Measurements from ENCODE around the gene ATP5F1A.

Gene ATP5F1A

DNA sequence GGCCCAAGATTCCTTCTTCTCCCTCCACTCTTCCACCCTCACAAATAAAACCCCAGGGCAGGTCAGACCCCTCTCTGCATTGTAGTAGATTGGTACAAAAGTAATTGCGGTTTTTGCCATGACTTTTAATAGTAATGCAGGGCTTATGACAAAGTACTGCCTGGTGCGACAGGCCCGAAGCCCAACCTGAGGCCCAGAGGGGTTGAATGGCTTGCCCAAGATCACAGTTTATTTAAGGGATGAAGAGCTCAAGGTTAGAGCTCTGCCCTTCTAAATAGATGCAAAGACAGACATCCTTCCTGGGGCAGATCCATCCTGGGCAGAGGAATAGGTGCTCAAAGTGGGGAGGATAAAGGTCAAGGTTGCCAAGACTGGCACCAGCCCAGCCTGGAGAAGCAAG lies 25.1 kb downstream of the ATP5F1A start:
- TF ChIP-seq, protein P1, sequence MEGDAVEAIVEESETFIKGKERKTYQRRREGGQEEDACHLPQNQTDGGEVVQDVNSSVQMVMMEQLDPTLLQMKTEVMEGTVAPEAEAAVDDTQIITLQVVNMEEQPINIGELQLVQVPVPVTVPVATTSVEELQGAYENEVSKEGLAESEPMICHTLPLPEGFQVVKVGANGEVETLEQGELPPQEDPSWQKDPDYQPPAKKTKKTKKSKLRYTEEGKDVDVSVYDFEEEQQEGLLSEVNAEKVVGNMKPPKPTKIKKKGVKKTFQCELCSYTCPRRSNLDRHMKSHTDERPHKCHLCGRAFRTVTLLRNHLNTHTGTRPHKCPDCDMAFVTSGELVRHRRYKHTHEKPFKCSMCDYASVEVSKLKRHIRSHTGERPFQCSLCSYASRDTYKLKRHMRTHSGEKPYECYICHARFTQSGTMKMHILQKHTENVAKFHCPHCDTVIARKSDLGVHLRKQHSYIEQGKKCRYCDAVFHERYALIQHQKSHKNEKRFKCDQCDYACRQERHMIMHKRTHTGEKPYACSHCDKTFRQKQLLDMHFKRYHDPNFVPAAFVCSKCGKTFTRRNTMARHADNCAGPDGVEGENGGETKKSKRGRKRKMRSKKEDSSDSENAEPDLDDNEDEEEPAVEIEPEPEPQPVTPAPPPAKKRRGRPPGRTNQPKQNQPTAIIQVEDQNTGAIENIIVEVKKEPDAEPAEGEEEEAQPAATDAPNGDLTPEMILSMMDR (IDR thresholded peaks at IDR 0.05; ENCODE audit: control insufficient read depth, extremely low read depth, insufficient read depth) = no peak
- H3K4me3 ChIP-seq (ENCODE audit: low read depth, low read length) = no peak overlapping the region
- DNase-seq (ENCODE audit: low read depth) = no peak

DNA sequence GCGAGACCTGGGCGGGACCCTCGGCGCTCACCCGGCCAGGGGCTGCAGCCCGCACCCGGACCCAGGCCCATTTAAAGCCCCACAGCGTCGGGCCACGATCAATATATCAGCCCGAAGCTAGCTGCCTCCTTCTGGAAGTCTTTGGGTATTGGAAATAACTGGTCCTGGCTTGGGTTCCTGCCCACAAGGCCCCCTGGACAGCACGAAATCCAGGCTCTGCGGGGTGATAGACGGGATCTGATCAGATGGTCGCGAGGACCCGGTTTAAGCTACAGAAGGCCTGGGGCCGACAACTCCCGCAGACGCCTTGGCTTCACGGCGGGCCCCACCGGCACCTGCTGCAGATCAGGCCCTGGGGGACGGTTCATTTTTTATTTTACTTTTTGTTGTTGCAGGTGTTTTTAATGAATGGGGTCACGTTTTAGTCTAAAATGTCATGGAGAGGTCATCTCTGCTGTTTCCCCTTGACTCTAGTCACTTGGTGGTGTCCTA lies 25.7 kb downstream of the ATP5F1A start:
- TF ChIP-seq, protein P1 (IDR thresholded peaks at IDR 0.05; ENCODE audit: control insufficient read depth, extremely low read depth, insufficient read depth) = no peak
- DNase-seq (ENCODE audit: low read depth) = no peak
- peak overlapping the region; percentile 49 for H3K4me3 ChIP-seq (ENCODE audit: low read depth, low read length)

DNA sequence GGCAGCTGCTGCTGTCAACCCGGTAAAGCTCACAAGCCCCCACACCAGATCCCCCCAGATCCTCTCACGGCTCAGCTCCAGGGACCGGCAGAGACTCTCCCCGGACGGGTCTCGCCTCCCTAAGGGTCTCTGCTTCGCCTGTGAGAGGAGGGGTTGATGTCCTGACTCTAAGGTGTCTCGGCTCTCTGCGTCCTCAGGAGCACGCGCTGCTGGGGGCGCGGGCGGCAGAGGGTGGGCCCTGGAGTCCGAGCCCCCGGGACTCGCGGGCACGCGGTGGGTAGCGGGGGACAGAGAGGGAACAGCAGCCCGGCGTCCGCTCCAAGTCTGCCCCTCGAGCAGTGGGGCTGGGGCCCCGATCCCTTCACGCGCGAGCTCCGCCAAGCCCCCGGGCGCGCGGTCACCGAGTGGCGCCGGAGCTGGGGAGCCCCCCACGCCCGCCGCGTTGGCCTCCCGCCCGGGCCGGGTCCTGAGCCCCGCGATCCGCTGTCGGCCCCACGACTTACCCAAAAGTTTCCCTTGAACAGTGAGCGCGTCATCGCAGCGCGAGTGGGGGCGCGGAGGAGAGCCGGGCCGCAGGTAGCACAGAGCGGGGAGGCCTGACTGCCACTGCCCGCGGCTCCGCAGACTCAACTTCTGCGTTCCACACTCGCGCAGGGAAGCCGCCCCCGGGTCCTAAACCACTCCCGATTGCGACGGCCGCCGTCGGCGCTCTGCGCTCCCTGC lies 26.3 kb downstream of the ATP5F1A start, which contains the start of gene PSTPIP2:
TSS of gene PSTPIP2 (minus strand) at position 608 of the 723 bp plus-strand sequence. CDS start at position 536, 72 bp downstream.
- TF ChIP-seq, protein P1 (IDR thresholded peaks at IDR 0.05; ENCODE audit: control insufficient read depth, extremely low read depth, insufficient read depth) = 0 out of 2 replicates have a peak, but pooled peaks have one; percentile 2

DNA sequence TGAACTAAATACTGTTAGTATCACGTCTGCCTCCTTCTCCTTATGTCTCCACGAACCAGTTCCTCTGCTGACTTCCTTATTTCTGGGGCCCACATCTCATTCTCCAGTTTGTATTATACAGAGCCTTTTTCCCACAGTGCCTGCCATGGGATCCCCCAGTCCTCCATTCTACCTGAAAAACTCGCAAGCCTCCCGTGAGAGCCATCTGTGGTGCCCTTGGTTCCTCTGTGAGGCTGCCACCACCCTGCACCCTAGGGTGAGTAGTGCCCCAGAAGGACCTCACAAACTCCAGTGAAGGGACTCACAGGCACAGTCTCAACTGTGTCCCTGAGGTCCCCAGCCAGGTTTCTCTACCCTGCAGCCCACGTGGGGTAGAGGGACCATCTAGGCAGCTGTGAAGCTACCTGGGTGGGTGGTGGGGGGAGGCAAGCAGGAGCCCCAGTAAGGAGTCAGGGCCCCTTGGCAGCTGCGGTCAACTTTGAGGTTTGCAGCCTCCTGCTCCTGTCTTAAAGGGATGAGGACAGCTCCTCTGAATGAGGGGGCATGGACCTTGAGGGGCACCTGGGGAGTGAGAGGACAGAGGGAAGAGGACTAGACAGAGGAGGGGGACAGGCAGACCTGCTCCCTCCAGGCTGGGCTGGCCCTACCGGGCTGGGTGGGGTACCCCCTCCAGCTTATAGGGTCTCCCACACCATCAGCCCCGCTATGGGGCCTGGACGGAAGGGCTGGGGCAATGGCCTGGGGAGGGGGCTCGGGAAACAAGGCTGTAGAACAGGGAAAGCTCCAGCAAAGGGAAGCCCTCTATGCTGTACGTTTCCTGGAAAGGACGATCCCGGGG lies 27.1 kb downstream of the ATP5F1A start:
- no peak for DNase-seq (ENCODE audit: low read depth)
- H3K4me3 ChIP-seq (ENCODE audit: low read depth, low read length) = peak overlapping the region; percentile 49
- TF ChIP-seq, protein P1 (IDR thresholded peaks at IDR 0.05; ENCODE audit: control insufficient read depth, extremely low read depth, insufficient read depth) = no peak

More for the DNA sequence above, 26.3 kb downstream of the ATP5F1A start, which contains the start of gene PSTPIP2:
- peak within 1 kb of the TSS; percentile 49 for H3K4me3 ChIP-seq (ENCODE audit: low read depth, low read length)
- DNase-seq (ENCODE audit: low read depth) = no peak

DNA sequence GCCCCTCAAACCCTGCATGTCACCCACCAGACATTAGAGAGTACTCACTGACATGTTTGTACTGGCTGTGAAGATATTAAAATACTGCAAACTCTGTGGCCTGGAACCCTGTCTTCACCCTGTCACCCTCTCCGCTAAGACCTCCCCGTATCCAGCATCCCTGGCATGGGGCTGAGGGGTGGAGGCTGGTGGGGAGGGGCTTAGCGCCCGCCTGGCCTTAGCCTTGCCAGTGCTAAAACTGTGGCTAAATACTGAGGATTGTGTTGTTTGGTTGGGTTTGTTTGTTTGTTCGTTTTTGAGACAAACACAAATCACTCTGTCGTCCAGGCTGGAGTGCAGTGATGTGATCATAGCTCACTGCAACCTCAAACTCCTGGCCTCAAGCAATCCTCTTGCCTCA lies 27.9 kb downstream of the ATP5F1A start:
- TF ChIP-seq, protein P1 (IDR thresholded peaks at IDR 0.05; ENCODE audit: control insufficient read depth, extremely low read depth, insufficient read depth) = no peak
- no peak for DNase-seq (ENCODE audit: low read depth)
- no peak overlapping the region for H3K4me3 ChIP-seq (ENCODE audit: low read depth, low read length)

DNA sequence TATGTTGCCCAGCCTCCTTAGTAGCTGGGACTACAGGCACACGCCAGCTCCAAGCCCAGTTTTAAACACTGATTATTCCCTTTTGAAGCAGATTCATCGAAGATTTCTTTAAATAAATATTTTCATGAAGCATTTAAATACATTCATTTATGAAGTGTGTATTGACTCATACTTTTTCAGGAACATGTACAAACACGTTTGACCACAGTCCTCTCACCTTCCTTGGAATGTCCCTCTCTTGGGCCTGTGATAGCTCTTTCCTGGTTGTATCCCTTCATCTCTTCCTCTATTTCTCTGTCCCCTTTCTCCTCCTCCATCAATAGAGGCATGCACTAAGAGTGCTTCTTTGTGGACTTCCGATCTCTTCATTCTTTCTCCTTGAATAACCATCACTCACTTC lies 28.6 kb downstream of the ATP5F1A start:
- H3K4me3 ChIP-seq (ENCODE audit: low read depth, low read length) = no peak overlapping the region
- TF ChIP-seq, protein P1 (IDR thresholded peaks at IDR 0.05; ENCODE audit: control insufficient read depth, extremely low read depth, insufficient read depth) = no peak
- DNase-seq (ENCODE audit: low read depth) = no peak

All from LNCaP clone FGC (cell line).